GM23248 (cell line): ENCODE data around the gene TIPARP. TPM values are rescaled to one million over a fixed set of nuclear protein-coding genes. Genes with fewer than 3 reads are reported as not detected.

Source experiments
- DNase-seq: peaks from one replicate; pipeline ENCODE4 v3.0.0-alpha.2; 2015
- H2AFZ ChIP-seq: fragments of 200-600 bp; sonication (generic); 2 replicates; pipeline ENCODE4 v1.6.1; 2016; ENCODE audit warnings: antibody characterized with exemption
- H3F3A ChIP-seq: fragments of 200-600 bp; sonication (generic); 2 replicates; pipeline ENCODE4 v1.6.1; 2016; ENCODE audit warnings: mild to moderate bottlenecking, antibody characterized with exemption, mixed run types; ENCODE audit not compliant: insufficient read depth
- H3K27ac ChIP-seq: fragments of 200-600 bp; sonication (generic); 2 replicates; pipeline ENCODE4 v1.5.1; 2016; ENCODE audit warnings: mild to moderate bottlenecking
- H3K27me3 ChIP-seq: fragments of 200-600 bp; sonication (generic); replicated peaks from 2 replicates; pipeline ENCODE4 v1.6.1; 2016; ENCODE audit warnings: mild to moderate bottlenecking; ENCODE audit not compliant: insufficient read depth
- H3K36me3 ChIP-seq: fragments of 200-600 bp; sonication (generic); 2 replicates; pipeline ENCODE4 v1.6.1; 2016; ENCODE audit warnings: low read depth, mild to moderate bottlenecking
- H3K4me1 ChIP-seq: fragments of 200-600 bp; sonication (generic); 2 replicates; pipeline ENCODE4 v1.6.1; 2016; ENCODE audit warnings: mild to moderate bottlenecking; ENCODE audit not compliant: insufficient read depth
- H3K4me2 ChIP-seq: fragments of 200-600 bp; sonication (generic); one replicate; pipeline ENCODE4 v1.6.1; 2016; ENCODE audit warnings: mild to moderate bottlenecking; ENCODE audit not compliant: unreplicated experiment
- H3K4me3 ChIP-seq: fragments of 200-600 bp; sonication (generic); 2 replicates; pipeline ENCODE4 v1.5.1; 2016; ENCODE audit warnings: mild to moderate bottlenecking
- H3K79me2 ChIP-seq: fragments of 200-600 bp; sonication (generic); 2 replicates; pipeline ENCODE4 v1.6.1; 2016; ENCODE audit warnings: mild to moderate bottlenecking; ENCODE audit not compliant: insufficient read depth
- H3K9ac ChIP-seq: fragments of 200-600 bp; sonication (generic); 2 replicates; pipeline ENCODE4 v1.6.1; 2016; ENCODE audit warnings: mild to moderate bottlenecking
- H3K9me2 ChIP-seq: fragments of 200-600 bp; sonication (generic); 2 replicates; pipeline ENCODE4 v1.6.1; 2016; ENCODE audit warnings: mixed run types, mild to moderate bottlenecking, moderate library complexity; ENCODE audit not compliant: insufficient read depth
- H3K9me3 ChIP-seq: fragments of 200-600 bp; sonication (generic); one replicate; pipeline ENCODE4 v1.6.1; 2017; ENCODE audit warnings: low read depth
- H4K20me1 ChIP-seq: fragments of 200-600 bp; sonication (generic); 2 replicates; pipeline ENCODE4 v1.6.0; 2016; ENCODE audit not compliant: insufficient read depth
- EZH2 ChIP-seq: fragments of 200-600 bp; sonication (generic); IDR thresholded peaks from 2 replicates; pipeline ENCODE4 v1.6.1; 2018; ENCODE audit warnings: antibody characterized with exemption, mild to moderate bottlenecking; ENCODE audit not compliant: insufficient read depth, poor library complexity, severe bottlenecking
- EZH2phosphoT487 ChIP-seq: fragments of 200-600 bp; sonication (generic); IDR thresholded peaks from 2 replicates; pipeline ENCODE4 v1.6.1; 2018; ENCODE audit warnings: antibody characterized with exemption, moderate library complexity, mild to moderate bottlenecking, low read depth; ENCODE audit not compliant: insufficient read depth
- WGBS, 2 experiments: methylation state at CpG; one replicate each; pipeline ENCODE4 v1.1.6; 2015 to 2017; ENCODE audit warnings: low lambda C conversion rate in 2 of 2, low coverage in 1 of 2; ENCODE audit errors: missing lambda C conversion rate in 2 of 2; 5-methylcytosine and 5-hydroxymethylcytosine counted together
- in situ Hi-C: fragments of 300-500 bp; cut with MboI; formaldehyde crosslinking; loops from 2 replicates; pipeline ENCODE4 v1.15.0; 2020
- polyA plus RNA-seq: library from polyadenylated mRNA; unstranded; fragments of >200 nt; fragmentation: Nextera tagmentation; extraction: Ambion mirVana; gene quantifications from 2 replicates; pipeline ENCODE4 v1.2.1, GENCODE V29; 2016
- total RNA-seq: library from RNA; depleted of rRNA; stranded (reverse); fragments of >200 nt; shearing (Covaris generic); gene quantifications from 2 replicates; pipeline ENCODE4 v1.2.3, GENCODE V29; 2014

TIPARP gene
- total and polyA plus RNA-seq, 2 experiments from 2014 or later, result 35.1 to 89.5 TPM

DNA sequence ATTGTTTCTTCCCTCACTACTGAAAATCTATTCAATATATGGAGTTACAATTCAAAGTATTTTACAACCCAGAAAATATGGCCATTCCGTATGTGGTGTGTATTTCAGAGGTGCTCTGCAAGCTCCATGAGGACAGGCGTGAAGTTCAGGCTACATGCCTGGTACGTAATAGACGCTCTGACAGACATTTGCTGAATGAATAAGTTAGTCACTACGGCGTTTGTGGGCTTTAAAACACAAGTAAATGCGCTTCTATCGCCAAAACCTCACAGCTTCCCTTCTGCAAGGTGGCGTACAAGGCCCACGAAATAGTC lies 701 bp upstream of the TIPARP start:
- 3 to 4% methylated on average over 10 of the region's 10 CpGs for WGBS, 2 experiments
- no peaks in the 10 kb centered on the region for H3K9me3 ChIP-seq
- peak overlapping the region; percentile 64 for H3K4me2 ChIP-seq
- H4K20me1 ChIP-seq, result peaks cover 3% of the 10 kb centered on the region
- H2AFZ ChIP-seq, result peak overlapping the region; percentile 79
- H3K9me2 ChIP-seq, result no peaks in the 10 kb centered on the region
- H3K4me3 ChIP-seq, result peak overlapping the region; percentile 99
- peak overlapping the region; percentile 94 for H3K27ac ChIP-seq
- H3K79me2 ChIP-seq, result peaks cover 42% of the 10 kb centered on the region
- peaks cover 35% of the 10 kb centered on the region for H3F3A ChIP-seq
- DNase-seq, result no peak
- peaks cover 12% of the 10 kb centered on the region for H3K36me3 ChIP-seq
- H3K4me1 ChIP-seq, result peaks cover 24% of the 10 kb centered on the region
- TF ChIP-seq EZH2 (no peak), EZH2phosphoT487 (no peak)
- no peaks in the 10 kb centered on the region for H3K27me3 ChIP-seq
- in situ Hi-C loops, result loop anchor here (10.0 kb wide), 1 partner anchor 519 kb away; no protein-coding TSS in a partner anchor
- peak overlapping the region; percentile 98 for H3K9ac ChIP-seq

DNA sequence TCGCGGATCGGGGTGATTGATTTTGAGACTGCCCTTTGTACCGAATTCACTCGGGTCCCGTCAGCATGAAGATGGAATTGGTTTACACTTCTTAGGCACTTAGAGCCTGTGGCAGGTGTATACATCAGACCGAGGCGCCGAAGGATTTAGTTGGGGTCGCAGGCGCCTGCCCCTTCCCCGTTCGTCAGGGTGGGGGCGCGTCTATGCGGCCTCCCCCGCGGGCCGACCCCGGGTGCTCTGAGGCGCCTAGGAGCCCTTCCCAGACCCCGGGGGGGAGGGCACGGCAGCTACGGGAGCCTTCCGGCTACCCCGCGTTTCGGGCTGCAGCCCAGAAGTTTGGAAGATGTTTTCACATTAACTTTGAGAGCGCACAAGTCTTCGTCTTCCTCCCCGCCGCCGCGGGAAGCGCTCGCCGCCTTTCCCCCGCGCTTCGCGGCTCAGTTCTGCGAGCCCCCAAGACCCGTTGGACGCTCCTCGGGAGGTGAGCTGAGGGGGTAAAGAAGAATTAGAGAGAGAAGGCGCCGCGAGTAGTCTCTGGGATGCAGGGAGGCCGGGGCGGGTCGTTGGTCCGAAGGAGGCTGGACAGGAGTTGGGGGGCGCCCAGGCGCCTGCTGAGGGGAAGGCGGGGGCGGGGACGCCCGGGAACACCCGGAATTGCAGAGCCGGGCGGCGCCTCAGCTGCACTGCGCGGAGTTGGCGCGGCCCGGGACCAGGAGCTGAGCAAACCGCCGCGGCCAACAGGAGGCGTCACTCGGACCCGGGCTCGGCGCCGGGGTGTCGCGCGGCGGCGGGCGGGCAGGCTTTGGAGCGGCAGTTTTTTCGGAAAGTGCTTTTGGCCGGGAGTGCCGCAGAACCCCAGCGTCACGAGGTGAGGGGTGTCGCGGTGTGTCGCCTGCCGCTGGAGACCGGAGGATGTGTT lies 780 bp downstream of the TIPARP start:
- Histone ChIP-seq H3K4me3 (peak overlapping the region; percentile 99), H3K27ac (peak overlapping the region; percentile 94), H3K4me2 (peak overlapping the region; percentile 85), H3K9ac (peak overlapping the region; percentile 98), H4K20me1 (peaks cover 3% of the 10 kb centered on the region), H3K79me2 (peaks cover 57% of the 10 kb centered on the region), H3K9me3 (no peaks in the 10 kb centered on the region), H3F3A (peaks cover 46% of the 10 kb centered on the region), H3K4me1 (peaks cover 32% of the 10 kb centered on the region), H3K36me3 (peaks cover 26% of the 10 kb centered on the region), H3K9me2 (no peaks in the 10 kb centered on the region), H2AFZ (no peak overlapping the region), H3K27me3 (no peaks in the 10 kb centered on the region)
- peak; percentile 82 for DNase-seq
- in situ Hi-C loops, result loop anchor here (10.0 kb wide), 1 partner anchor 520 kb away; no protein-coding TSS in a partner anchor
- 0 to 1% methylated on average over 66 to 79 of the region's 93 CpGs for WGBS, 2 experiments
- TF ChIP-seq EZH2 (no peak), EZH2phosphoT487 (no peak)

DNA sequence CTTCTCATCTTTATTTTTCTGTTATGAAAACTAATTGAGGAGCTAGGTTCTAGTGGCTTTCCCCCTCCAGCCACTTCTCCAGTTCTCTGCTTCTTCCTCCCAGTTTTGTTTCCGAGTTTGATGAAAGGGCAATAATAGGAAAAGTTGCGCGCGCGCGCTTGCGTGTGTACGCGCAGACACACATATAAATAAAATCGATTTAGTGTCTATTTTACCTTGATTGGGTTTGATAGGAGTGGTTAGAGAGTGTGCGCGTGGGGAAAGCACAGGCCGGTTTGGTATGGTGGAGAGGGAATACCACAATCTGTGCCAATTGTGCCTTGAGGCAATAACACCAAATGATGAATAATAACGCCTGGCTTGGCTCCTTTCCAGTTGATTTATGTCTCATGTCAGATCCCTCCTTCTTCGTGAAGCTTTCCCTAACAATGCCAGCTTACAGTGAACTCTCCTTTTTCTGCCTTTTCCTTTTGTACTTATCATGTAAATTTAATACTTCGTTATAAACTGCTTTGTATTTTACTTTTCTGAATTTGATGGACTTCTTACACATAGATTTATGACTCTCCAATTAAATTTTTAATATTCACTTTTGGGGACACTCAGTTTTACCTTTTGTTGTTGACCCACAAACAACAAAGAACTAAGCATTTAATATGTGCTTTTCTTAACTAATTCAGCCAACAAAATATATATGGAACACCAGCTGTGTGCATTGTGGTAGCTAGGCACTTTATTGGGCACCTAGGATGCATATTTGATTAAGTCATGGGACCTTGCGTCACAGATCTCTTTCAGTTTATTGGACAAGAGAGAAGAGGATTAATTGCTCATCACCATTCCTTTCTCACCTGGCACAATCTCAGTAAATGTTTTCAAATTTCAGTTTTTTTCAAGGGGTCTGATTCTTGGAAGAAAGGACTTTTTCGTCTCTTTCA lies 1.7 kb downstream of the TIPARP start:
- Histone ChIP-seq H3K27me3 (no peaks in the 10 kb centered on the region), H3K9ac (peak overlapping the region; percentile 98), H3K79me2 (peaks cover 66% of the 10 kb centered on the region), H3K4me2 (peak overlapping the region; percentile 85), H3F3A (peaks cover 55% of the 10 kb centered on the region), H3K4me3 (peak overlapping the region; percentile 99), H3K27ac (peak overlapping the region; percentile 94), H3K9me3 (no peaks in the 10 kb centered on the region), H3K4me1 (peaks cover 40% of the 10 kb centered on the region), H3K36me3 (peaks cover 34% of the 10 kb centered on the region), H3K9me2 (no peaks in the 10 kb centered on the region), H4K20me1 (peaks cover 11% of the 10 kb centered on the region), H2AFZ (no peak overlapping the region)
- peak; percentile 97 for DNase-seq
- 7% methylated on average over 18 of the region's 18 CpGs for WGBS, 2 experiments
- in situ Hi-C loops, result loop anchor here (10.0 kb wide), 1 partner anchor 521 kb away; no protein-coding TSS in a partner anchor
- 0 out of 2 replicates have a peak, but pooled peaks have one; percentile 21 for TF ChIP-seq EZH2phosphoT487
- TF ChIP-seq EZH2, result no peak
